H9 (cell line): Measurements from ENCODE around the gene LYST. TPM values are rescaled to one million over a fixed set of nuclear protein-coding genes. Genes with fewer than 3 reads are reported as not detected.

Experiments used
- DNase-seq: peaks from one replicate; pipeline ENCODE4 v3.0.0-alpha.2; 2017
- H2AFZ ChIP-seq: one replicate; pipeline ENCODE4 v1.6.1; 2013; ENCODE audit warnings: mild to moderate bottlenecking, low read length, control low read depth, moderate library complexity
- H2AK5ac ChIP-seq: 2 replicates; pipeline ENCODE4 v1.6.1; 2013; ENCODE audit warnings: low read length, control low read depth, mixed read lengths; ENCODE audit not compliant: insufficient read length
- H2BK120ac ChIP-seq: one replicate; pipeline ENCODE4 v1.6.1; 2013; ENCODE audit warnings: low read depth, mild to moderate bottlenecking, low read length, control low read depth, inconsistent platforms; ENCODE audit not compliant: poor library complexity, severe bottlenecking
- H2BK12ac ChIP-seq: 2 replicates; pipeline ENCODE4 v1.6.1; 2013; ENCODE audit warnings: low read length, control low read depth, mixed read lengths, low read depth; ENCODE audit not compliant: insufficient read length
- H2BK15ac ChIP-seq: 2 replicates; pipeline ENCODE4 v1.6.1; 2013; ENCODE audit warnings: low read depth, low read length, control low read depth
- H2BK20ac ChIP-seq: one replicate; pipeline ENCODE4 v1.6.1; 2013; ENCODE audit warnings: low read depth, mild to moderate bottlenecking, low read length, control low read depth, inconsistent platforms; ENCODE audit not compliant: poor library complexity, severe bottlenecking
- H2BK5ac ChIP-seq: 2 replicates; pipeline ENCODE4 v1.6.1; 2013; ENCODE audit warnings: low read length, control low read depth, mixed read lengths; ENCODE audit not compliant: insufficient read length
- H3K14ac ChIP-seq: 2 replicates; pipeline ENCODE4 v1.6.1; 2013; ENCODE audit warnings: low read length, control low read depth; ENCODE audit not compliant: insufficient read depth
- H3K18ac ChIP-seq: 2 replicates; pipeline ENCODE4 v1.6.1; 2013; ENCODE audit warnings: low read depth, mild to moderate bottlenecking, mixed read lengths, low read length, control low read depth; ENCODE audit not compliant: insufficient read length
- H3K23ac ChIP-seq: 2 replicates; pipeline ENCODE4 v1.6.1; 2013; ENCODE audit warnings: low read length, control low read depth, mixed read lengths, low read depth; ENCODE audit not compliant: insufficient read length
- H3K23me2 ChIP-seq: 2 replicates; pipeline ENCODE4 v1.6.1; 2013; ENCODE audit warnings: low read depth, mild to moderate bottlenecking, mixed read lengths, low read length, control low read depth; ENCODE audit not compliant: insufficient read length, poor library complexity, severe bottlenecking
- H3K27ac ChIP-seq: 2 replicates; pipeline ENCODE4 v1.5.1; 2013; ENCODE audit warnings: low read length, control low read depth, mixed read lengths, low read depth; ENCODE audit not compliant: insufficient read length
- H3K27me3 ChIP-seq: 2 replicates; pipeline ENCODE4 v1.6.1; 2013; ENCODE audit warnings: low read length, control low read depth, inconsistent platforms; ENCODE audit not compliant: insufficient read depth
- H3K4ac ChIP-seq: 2 replicates; pipeline ENCODE4 v1.6.1; 2013; ENCODE audit warnings: low read depth, mild to moderate bottlenecking, control low read depth, inconsistent platforms, low read length, moderate library complexity
- H3K4me1 ChIP-seq: 2 replicates; pipeline ENCODE4 v1.6.1; 2013; ENCODE audit warnings: low read length, control low read depth, inconsistent platforms; ENCODE audit not compliant: insufficient read depth
- H3K4me2 ChIP-seq: 2 replicates; pipeline ENCODE4 v1.6.1; 2013; ENCODE audit warnings: low read length, control low read depth, mixed read lengths; ENCODE audit not compliant: insufficient read length, insufficient read depth
- H3K56ac ChIP-seq: 2 replicates; pipeline ENCODE4 v1.6.1; 2013; ENCODE audit warnings: low read depth, mild to moderate bottlenecking, mixed read lengths, low read length, control low read depth; ENCODE audit not compliant: insufficient read length
- H3K79me1 ChIP-seq: 2 replicates; pipeline ENCODE4 v1.6.1; 2013; ENCODE audit warnings: low read depth, mild to moderate bottlenecking, moderate library complexity, low read length, control low read depth, inconsistent platforms; ENCODE audit not compliant: insufficient read depth, poor library complexity, severe bottlenecking
- H3K79me2 ChIP-seq: 2 replicates; pipeline ENCODE4 v1.6.1; 2013; ENCODE audit warnings: low read length, control low read depth, inconsistent platforms; ENCODE audit not compliant: insufficient read depth
- H3K9ac ChIP-seq: 2 replicates; pipeline ENCODE4 v1.6.1; 2013; ENCODE audit warnings: low read length, control low read depth, mixed read lengths; ENCODE audit not compliant: insufficient read length; ENCODE audit errors: extremely low read depth
- H3K9me3 ChIP-seq: one replicate; pipeline ENCODE4 v1.6.1; 2013; ENCODE audit warnings: low read depth, low read length, inconsistent platforms; ENCODE audit not compliant: control insufficient read depth
- H3T11ph ChIP-seq: one replicate; pipeline ENCODE4 v1.6.1; 2013; ENCODE audit warnings: mild to moderate bottlenecking, low read length, control low read depth, inconsistent platforms
- H4K20me1 ChIP-seq: one replicate; pipeline ENCODE4 v1.6.1; 2013; ENCODE audit not compliant: control insufficient read depth, insufficient read length, insufficient read depth
- H4K5ac ChIP-seq: 2 replicates; pipeline ENCODE4 v1.6.1; 2013; ENCODE audit warnings: low read depth, mild to moderate bottlenecking, mixed read lengths, low read length, control low read depth; ENCODE audit not compliant: insufficient read length
- H4K8ac ChIP-seq: replicated peaks from 2 replicates; pipeline ENCODE4 v1.6.1; 2013; ENCODE audit warnings: low read length, control low read depth, mixed read lengths, low read depth; ENCODE audit not compliant: insufficient read length
- H4K91ac ChIP-seq: 2 replicates; pipeline ENCODE4 v1.6.1; 2013; ENCODE audit warnings: low read depth, mild to moderate bottlenecking, moderate library complexity, mixed read lengths, low read length, control low read depth; ENCODE audit not compliant: insufficient read length
- H3K27ac Mint-ChIP-seq, 3 experiments: 2 replicates in 2 of 3; 3 replicates in 1 of 3; pipeline ENCODE4 v1.8.0; 2020 to 2021; ENCODE audit warnings: mixed read lengths in 3 of 3, mild to moderate bottlenecking in 1 of 3, moderate library complexity in 1 of 3
- H3K27me3 Mint-ChIP-seq: 2 replicates; pipeline ENCODE4 v1.8.0; 2021; ENCODE audit warnings: low read depth, mild to moderate bottlenecking, moderate library complexity, mixed read lengths
- H3K36me3 Mint-ChIP-seq, 3 experiments: 2 replicates in 2 of 3; 3 replicates in 1 of 3; pipeline ENCODE4 v1.8.0; 2020 to 2021; ENCODE audit warnings: low read depth in 3 of 3, mixed read lengths in 3 of 3; ENCODE audit not compliant: insufficient read depth in 1 of 3
- H3K4me1 Mint-ChIP-seq, 2 experiments: 2 replicates each; pipeline ENCODE4 v1.8.0; 2020; ENCODE audit warnings: mixed read lengths in 2 of 2
- H3K4me3 Mint-ChIP-seq, 2 experiments: 2 replicates in 1 of 2; 3 replicates in 1 of 2; pipeline ENCODE4 v1.8.0; 2020 to 2021; ENCODE audit warnings: mild to moderate bottlenecking in 2 of 2, mixed read lengths in 2 of 2, moderate library complexity in 1 of 2
- H3K9me3 Mint-ChIP-seq, 2 experiments: 2 replicates in 1 of 2; 3 replicates in 1 of 2; pipeline ENCODE4 v1.8.0; 2020; ENCODE audit warnings: mild to moderate bottlenecking in 2 of 2, mixed read lengths in 2 of 2, moderate library complexity in 1 of 2
- WGBS: extraction: QIAGEN DNeasy Blood & Tissue Kit; methylation state at CpG from one replicate; pipeline ENCODE4 v1.1.7; 2013; ENCODE audit warnings: missing lambda C conversion rate, low lambda C conversion rate, mixed read lengths; ENCODE audit not compliant: insufficient read length; ENCODE audit errors: extremely low coverage; 5-methylcytosine and 5-hydroxymethylcytosine counted together
- total RNA-seq: library from RNA; stranded (reverse); gene quantifications from 2 replicates; pipeline ENCODE4 v1.2.1, GENCODE V29; 2021
- TF ChIP-seq, protein P1 (sequence below): fragments of 200-600 bp; sonication (generic); conservative IDR thresholded peaks from 3 replicates; pipeline ENCODE4 v1.8.0; 2021; ENCODE audit warnings: antibody characterized with exemption, mild to moderate bottlenecking

LYST gene
- total RNA-seq, 1 experiment from 2014 or later = 0.13 TPM

DNA sequence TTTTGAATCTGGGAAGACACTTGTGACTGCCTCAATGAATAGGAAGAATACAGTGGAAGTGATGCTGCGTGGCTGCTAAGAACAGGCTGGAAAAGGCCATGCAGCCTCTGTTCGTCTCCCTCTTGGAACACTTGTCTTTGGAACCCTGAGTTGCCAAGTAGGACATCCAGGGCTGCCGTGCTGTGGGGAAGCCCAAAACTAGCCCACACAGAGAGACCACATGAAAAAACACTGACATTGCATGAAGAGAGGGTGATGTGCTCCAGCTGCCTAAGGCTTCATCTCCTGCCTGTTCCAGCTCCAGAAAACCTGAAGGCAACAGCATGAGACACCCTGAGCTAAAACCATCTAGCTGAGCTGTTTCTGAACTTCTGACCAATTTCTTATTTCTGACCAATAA, 156.0 kb downstream of the LYST start:
- Histone ChIP-seq H4K5ac (no peak overlapping the region), H2BK120ac (no peak overlapping the region), H2AFZ (no peak overlapping the region), H2BK12ac (no peak overlapping the region), H3K4ac (no peak overlapping the region), H3K23ac (no peak overlapping the region), H3K27ac (no peak overlapping the region), H2BK5ac (no peak overlapping the region), H3K9ac (no peak overlapping the region), H3K9me3 (no peaks in the 10 kb centered on the region), H3K4me2 (no peak overlapping the region), H3K14ac (no peak overlapping the region), H3T11ph (no peak overlapping the region), H3K18ac (no peak overlapping the region), H3K79me1 (no peaks in the 10 kb centered on the region), H4K8ac (no peak overlapping the region), H3K79me2 (no peaks in the 10 kb centered on the region), H4K91ac (no peak overlapping the region), H2BK15ac (no peak overlapping the region), H3K23me2 (no peaks in the 10 kb centered on the region), H3K27me3 (no peaks in the 10 kb centered on the region), H2AK5ac (no peak overlapping the region), H4K20me1 (no peaks in the 10 kb centered on the region), H3K4me1 (no peaks in the 10 kb centered on the region; the same call in 1 of the 2 replicates), H3K56ac (no peak overlapping the region), H2BK20ac (no peak overlapping the region)
- no peaks in the 10 kb centered on the region for H3K36me3 Mint-ChIP-seq
- no peaks in the 10 kb centered on the region for H3K9me3 Mint-ChIP-seq
- peaks cover 10 to 25% of the 10 kb centered on the region in 2 experiments for H3K4me1 Mint-ChIP-seq
- no peaks in the 10 kb centered on the region for H3K27me3 Mint-ChIP-seq
- H3K4me3 Mint-ChIP-seq = no peak overlapping the region
- TF ChIP-seq, protein P1, sequence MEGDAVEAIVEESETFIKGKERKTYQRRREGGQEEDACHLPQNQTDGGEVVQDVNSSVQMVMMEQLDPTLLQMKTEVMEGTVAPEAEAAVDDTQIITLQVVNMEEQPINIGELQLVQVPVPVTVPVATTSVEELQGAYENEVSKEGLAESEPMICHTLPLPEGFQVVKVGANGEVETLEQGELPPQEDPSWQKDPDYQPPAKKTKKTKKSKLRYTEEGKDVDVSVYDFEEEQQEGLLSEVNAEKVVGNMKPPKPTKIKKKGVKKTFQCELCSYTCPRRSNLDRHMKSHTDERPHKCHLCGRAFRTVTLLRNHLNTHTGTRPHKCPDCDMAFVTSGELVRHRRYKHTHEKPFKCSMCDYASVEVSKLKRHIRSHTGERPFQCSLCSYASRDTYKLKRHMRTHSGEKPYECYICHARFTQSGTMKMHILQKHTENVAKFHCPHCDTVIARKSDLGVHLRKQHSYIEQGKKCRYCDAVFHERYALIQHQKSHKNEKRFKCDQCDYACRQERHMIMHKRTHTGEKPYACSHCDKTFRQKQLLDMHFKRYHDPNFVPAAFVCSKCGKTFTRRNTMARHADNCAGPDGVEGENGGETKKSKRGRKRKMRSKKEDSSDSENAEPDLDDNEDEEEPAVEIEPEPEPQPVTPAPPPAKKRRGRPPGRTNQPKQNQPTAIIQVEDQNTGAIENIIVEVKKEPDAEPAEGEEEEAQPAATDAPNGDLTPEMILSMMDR = no peak
- DNase-seq = no peak
- no peak overlapping the region for H3K27ac Mint-ChIP-seq
- WGBS = no CpG with 5 or more reads among the region's 3 CpGs
